Tongue (tissue), 2 donors: ENCODE data around the gene ZMIZ1. TPM values are rescaled to one million over a fixed set of nuclear protein-coding genes. Genes with fewer than 3 reads are reported as not detected.

Source experiments
- DNase-seq: peaks from one replicate; pipeline ENCODE4 v3.0.0-alpha.2; 2015
- total RNA-seq: library from RNA; depleted of rRNA; stranded (reverse); fragments of >200 nt; gene quantifications from one replicate; pipeline ENCODE4 v1.2.3, GENCODE V29; 2014

Gene ZMIZ1
- total RNA-seq, 1 donor from 2014 or later = 31.6 TPM

GRCh38 chr10:79139124-79139835 is 70.5 kb downstream of the ZMIZ1 start:
- peak; percentile 86 for DNase-seq

- no peak for DNase-seq
Measured at GRCh38 chr10:79140085-79140793, 71.5 kb downstream of the ZMIZ1 start.

GRCh38 chr10:79140855-79141254 is 72.1 kb downstream of the ZMIZ1 start:
- no peak for DNase-seq

GRCh38 chr10:79142064-79142491 is 73.3 kb downstream of the ZMIZ1 start:
- peak; percentile 57 for DNase-seq

DNA sequence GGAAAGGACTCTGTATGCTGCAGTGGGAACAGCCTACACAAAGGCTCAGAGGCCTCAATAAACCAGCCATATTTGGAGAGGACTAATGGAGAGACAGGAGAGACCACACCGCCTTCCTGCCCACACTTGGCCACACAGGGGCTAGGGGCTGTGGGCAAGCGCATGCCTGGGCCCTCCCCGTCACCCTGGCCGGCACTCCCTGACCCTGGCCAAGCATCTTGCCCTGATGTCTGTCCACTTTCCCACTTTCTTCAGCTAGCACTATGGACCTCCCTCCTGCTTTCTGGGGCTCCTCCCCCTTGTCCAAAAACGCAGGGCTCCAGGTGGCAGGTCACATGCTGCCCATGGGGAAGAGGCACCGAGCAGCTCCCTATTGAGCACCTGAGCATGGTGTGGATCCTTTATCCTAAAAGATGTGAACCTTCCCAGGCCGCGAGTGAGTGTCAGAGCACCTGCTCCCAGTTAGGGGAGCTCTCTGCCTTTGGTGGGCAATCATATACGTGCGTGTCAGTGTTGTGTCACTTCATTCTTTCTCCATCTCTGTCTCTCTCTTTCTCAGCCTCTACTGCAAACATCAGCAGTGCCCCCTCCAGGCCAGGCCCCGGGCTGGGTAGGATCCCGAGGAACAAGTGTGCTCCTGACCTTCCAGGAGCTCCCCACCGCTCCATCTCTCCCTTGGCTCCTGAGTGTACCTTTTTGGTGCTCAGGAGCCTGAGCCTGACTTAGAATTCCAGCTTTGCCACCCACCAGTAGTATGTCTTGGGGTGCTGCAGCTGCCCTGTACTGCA is 74.0 kb downstream of the ZMIZ1 start:
- no peak for DNase-seq

- DNase-seq = peak; percentile 48
Measured at GRCh38 chr10:79143879-79144278, 75.1 kb downstream of the ZMIZ1 start.

DNA sequence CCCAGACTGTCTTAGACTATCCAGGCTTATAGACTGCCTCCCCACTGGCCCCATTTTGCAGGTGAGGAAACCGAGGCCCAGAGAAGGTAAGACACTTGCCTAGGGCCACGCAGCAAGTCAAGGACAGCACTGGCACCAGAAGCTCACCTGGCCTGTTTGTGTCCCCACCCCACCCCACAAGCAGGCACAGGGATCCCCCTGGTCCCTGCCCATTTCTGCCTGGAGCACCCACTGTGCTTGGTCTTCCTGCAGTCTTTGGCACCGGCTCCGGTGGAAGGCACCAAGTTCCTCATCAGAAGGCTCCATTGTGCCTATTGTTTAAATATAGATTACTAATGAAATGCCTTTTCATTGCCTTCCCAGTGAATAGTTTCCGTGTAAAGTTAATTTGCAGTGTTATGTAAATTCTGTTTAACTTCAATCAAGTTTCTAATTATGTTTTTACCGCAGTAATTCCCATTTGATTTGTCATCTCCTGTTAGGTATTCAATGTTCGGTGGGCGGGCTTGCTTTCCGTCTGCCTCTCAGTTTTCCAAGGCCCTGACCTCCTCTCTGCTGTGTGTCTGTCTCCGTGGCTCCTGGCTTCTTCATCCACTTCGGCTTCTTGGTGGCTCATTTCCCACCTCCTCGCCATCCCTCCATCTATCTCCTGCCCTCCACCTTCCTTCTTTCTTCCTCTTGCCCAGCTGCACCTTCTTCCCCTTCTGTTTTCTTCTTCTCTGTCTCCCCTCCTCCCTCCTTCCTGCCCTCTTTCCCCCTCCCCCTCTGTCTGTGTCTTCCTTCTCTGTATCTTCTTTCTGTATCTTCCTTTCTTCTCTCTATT is 75.8 kb downstream of the ZMIZ1 start:
- no peak for DNase-seq

- DNase-seq = no peak
Measured at GRCh38 chr10:79145174-79145483, 76.4 kb downstream of the ZMIZ1 start.

DNA sequence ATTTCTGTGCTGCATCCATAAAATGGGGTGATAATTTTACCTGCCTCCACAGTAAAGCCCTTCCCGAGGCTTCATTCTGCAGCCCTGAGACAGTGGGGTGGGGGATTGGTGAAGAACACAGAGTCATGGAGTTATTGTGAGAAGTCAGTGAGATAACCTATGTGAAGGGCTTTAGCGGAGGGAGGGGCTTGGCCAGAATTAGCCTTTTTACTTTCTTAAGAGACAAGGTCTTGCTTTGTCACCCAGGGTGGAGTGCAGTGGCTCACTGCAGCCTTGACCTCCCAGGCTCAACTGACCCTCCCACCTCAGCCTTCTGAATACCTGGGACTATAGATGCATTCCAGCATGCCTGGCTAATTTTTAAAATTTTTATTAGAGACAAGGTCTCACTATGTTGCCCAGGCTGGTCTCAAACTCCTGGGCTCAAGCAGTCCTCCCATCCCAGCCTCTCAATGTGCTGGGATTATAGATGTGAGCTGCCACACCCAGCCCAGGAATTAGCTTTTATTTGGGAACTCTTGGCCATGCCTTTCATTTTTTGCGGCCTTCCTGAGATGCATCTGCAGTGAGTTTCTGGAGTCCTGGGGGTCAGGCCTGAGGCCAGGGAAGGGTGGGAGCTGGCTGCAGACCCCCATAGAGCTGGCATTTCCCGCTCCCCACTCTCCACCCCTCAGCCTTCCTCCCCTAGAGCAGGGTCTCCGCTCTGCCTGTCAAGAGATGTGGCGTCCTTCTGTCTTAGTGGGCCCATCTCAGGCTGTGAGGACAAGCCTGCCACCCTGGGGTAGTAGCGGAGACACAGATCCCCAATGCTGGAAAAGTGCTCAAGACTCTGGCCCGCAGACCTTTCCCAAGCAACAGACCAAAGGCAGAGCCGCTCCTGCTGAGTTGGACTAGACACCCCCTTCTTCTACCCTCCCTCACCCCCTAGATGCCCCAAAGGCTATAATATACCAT is 77.0 kb downstream of the ZMIZ1 start:
- DNase-seq = no peak

- peak; percentile 84 for DNase-seq
Measured at GRCh38 chr10:79146611-79147130, 77.9 kb downstream of the ZMIZ1 start.

DNA sequence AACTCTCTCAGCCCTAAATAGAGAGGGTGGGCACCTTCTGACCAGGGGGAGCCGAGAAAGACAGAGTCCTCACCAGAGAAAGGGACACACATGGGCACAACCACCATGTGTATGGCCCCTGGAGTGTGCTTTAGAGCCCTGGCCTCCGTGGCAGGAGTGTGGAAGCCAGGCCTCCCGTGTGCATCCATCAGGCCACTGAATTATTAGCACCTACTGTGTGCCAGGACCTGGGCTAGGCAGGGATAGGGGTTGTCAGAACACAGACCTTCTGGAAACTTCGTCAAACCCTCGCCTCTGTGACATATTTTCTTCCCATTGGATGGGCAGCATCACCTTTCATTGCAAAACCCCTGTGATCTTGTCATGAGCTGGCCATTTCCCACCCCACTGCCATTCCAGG is 78.5 kb downstream of the ZMIZ1 start:
- no peak for DNase-seq

- no peak for DNase-seq
Measured at GRCh38 chr10:79147796-79148451, 79.2 kb downstream of the ZMIZ1 start.

DNA sequence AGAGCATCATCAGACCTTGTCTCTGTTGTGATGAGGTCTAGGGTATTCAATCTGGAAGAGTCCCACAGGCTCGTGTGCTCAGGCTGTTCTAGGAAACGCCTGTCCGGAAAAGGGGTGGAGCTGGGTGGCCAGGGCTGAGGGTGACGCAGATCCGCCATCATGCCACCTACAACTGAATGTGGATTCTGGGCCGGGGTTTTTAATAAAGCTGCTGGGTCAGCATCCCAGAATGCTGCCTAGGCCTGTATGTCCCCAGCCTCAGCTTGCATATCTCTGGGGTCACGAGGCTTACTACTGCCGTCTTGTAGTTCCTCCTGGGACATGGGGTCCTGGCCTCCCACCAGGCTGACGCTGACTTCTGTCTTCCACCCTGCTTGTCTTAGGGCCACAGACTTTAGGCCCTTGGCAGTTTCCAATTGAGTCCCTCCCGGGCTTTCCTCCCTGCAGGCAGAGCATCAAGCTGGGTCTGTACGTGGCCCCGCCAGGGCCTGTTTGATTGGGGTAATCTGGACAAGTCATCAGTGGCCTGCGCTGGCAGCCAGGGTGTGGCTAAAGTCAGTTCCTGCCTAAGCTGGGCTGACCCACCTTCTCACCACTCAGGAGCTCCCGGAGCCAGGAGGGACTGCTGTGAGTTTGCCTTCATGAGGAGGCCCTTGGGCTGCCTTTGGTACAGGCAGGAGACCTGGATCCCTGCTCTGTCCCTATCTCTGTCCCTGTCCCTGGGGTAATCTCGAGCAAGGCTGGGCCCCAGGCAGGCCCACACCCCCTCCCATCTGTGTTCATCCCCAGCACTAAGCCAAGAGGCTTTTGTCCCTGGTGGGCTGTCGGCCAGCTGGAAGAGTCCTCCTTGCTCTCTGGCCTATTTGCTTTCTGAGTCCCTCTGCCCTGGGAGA is 79.9 kb downstream of the ZMIZ1 start:
- peak; percentile 67 for DNase-seq

- no peak for DNase-seq
Measured at GRCh38 chr10:79149345-79149661, 80.5 kb downstream of the ZMIZ1 start.

DNA sequence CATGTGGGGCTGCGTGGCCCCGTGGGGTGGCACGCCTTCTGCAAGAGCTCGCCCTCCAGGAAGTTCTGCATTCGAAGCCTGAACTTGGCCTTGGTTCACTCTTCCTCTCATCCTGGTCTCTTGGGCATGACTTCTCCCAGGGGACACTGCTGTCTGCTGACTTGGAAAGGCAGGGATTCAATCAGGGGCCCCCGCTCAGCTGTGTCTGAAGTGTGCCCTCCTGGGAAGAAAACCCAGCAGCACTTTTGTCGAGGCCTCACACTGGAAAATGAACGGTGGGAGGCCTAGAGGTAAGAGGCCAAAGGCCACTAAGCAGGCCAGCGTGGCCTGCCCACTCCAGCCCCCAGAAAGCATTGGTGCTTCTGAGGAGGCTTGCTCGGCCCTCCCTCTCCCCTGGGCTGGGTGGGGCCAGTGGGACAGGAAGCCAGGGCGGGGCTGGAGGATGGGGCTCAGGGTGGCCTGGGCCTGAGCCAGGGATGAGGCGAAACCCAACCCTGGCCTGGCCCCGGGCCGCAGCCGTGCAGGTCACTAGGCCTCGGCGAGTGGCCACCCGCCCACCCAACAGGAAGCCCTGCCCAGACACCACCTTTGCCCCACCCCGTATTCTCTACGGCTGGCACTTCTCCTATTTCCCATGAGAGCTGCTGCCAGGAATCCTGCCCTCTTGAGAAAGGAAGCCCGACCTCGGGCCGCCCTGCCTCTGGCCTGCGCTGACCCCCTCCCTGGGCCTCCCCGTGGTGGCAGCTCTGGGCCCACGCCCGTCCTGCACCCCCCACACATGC is 81.1 kb downstream of the ZMIZ1 start:
- peak; percentile 44 for DNase-seq

GRCh38 chr10:79150444-79150754 is 81.6 kb downstream of the ZMIZ1 start:
- DNase-seq = no peak

- DNase-seq = no peak
Measured at GRCh38 chr10:79152423-79152817, 83.7 kb downstream of the ZMIZ1 start.

- DNase-seq = no peak
Measured at GRCh38 chr10:79153745-79154144, 85.0 kb downstream of the ZMIZ1 start.
